Transverse colon (tissue), 4 donors: ENCODE results near the gene LSMEM2.

Experiments used
- POLR2A ChIP-seq: fragments of 450-650 bp; IDR thresholded peaks from one replicate; pipeline ENCODE4 v1.6.1; 2016; ENCODE audit warnings: antibody characterized with exemption, mild to moderate bottlenecking, moderate library complexity
- POLR2AphosphoS5 ChIP-seq, 3 donors: sonication (generic); formaldehyde crosslinking; IDR thresholded peaks; one replicate each; pipeline ENCODE4 v1.6.1; 2016; ENCODE audit warnings: antibody characterized with exemption in 3 of 3
- TF ChIP-seq, protein P1 (sequence below), 5 experiments: fragments of 200-600 bp in 3 of 5; fragments of 450-650 bp in 2 of 5; sonication (generic) in 3 of 5; IDR thresholded peaks; 1 replicate in 2 of 5; 2 replicates in 3 of 5; pipeline ENCODE4 v1.5.1; 2016 to 2017; ENCODE audit warnings: antibody characterized with exemption in 5 of 5, inconsistent platforms in 3 of 5, mild to moderate bottlenecking in 2 of 5, moderate library complexity in 1 of 5

DNA sequence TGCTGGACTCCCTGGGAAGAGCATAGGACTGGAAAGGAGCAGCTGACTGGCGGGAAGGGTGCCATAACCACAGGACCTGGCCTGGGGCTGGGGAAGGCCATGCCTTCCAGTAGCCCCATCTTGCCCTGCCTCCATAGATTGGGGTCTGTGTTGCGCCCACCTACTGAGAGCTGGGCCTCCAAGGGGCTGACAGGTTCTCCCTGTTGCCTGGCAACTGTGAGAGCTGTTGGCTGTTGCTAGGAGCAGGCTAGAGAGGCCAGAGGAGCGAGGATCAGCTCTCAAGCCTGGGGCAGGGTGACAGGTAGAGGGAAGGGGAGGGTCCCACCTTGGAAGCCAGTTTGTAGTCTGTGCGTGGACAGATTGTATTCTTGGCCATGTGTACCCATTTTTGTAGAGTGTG lies 45.7 kb upstream of the LSMEM2 start:
- no peak for TF ChIP-seq POLR2A
- no peak for TF ChIP-seq POLR2AphosphoS5 (IDR thresholded peaks at IDR 0.05)
- TF ChIP-seq, protein P1, sequence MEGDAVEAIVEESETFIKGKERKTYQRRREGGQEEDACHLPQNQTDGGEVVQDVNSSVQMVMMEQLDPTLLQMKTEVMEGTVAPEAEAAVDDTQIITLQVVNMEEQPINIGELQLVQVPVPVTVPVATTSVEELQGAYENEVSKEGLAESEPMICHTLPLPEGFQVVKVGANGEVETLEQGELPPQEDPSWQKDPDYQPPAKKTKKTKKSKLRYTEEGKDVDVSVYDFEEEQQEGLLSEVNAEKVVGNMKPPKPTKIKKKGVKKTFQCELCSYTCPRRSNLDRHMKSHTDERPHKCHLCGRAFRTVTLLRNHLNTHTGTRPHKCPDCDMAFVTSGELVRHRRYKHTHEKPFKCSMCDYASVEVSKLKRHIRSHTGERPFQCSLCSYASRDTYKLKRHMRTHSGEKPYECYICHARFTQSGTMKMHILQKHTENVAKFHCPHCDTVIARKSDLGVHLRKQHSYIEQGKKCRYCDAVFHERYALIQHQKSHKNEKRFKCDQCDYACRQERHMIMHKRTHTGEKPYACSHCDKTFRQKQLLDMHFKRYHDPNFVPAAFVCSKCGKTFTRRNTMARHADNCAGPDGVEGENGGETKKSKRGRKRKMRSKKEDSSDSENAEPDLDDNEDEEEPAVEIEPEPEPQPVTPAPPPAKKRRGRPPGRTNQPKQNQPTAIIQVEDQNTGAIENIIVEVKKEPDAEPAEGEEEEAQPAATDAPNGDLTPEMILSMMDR (IDR thresholded peaks at IDR 0.05) = no peak
